HG03354 (cell line): ENCODE results near the gene LAMA2.

Source experiments
- ATAC-seq: cut with Tn5 transposase; IDR thresholded peaks from one replicate; pipeline ENCODE4 v1.9.1; 2021; ENCODE audit warnings: mild to moderate bottlenecking; ENCODE audit not compliant: unreplicated experiment, poor library complexity, severe bottlenecking

LAMA2 gene

GRCh38 chr6:129279343-129280292, 396.7 kb downstream of the LAMA2 start:
- ATAC-seq, result no peak

DNA sequence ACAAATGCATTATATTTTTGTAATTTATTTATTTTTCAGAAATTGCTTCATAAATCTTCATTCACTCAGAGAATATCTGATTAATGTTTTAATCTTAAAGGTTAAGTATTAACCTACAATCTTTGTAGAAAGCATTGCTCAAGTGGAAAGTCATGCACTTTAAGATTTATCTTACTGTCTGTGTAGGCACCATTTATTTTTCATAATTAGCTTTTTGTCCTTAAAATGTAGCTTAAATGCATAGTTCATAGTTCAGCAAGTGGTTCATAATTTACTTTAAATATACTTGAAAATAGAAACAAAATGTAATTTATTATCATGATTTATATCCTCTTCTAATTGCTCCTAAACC, 397.3 kb downstream of the LAMA2 start:
- no peak for ATAC-seq

GRCh38 chr6:129280749-129281148, 397.8 kb downstream of the LAMA2 start:
- ATAC-seq, result no peak

DNA sequence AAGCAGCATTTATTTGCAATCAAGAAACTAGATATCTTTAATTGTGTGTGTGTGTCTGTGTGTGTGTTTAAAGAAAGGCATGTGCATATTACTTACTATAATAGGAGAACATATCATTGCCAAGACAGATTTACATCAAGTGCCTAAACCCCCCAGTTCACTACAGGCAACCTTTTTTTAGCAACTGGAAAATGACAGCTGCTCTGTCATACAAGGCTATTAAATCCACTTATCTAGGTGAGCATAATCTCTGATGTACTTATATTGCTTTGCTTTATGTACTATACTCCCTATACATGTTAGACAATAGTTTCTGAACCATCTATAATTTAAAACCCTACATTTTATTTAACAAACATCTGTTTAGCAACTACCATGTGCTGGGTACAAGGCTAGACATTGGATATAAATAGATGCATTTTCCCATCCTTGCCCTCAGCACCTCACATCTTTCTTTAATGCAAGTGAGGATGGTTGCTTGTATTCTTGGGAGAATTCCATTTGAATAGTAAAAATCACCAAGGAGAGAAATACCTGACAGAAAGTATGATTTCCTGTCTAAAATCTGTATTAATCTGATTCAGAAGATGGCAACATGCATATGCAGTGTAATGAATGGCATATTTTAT, 398.3 kb downstream of the LAMA2 start:
- no peak for ATAC-seq

GRCh38 chr6:129282019-129282418, 399.1 kb downstream of the LAMA2 start:
- no peak for ATAC-seq

GRCh38 chr6:129284225-129284624, 401.3 kb downstream of the LAMA2 start:
- ATAC-seq, result no peak

GRCh38 chr6:129287231-129288177, 404.6 kb downstream of the LAMA2 start:
- ATAC-seq, result no peak

DNA sequence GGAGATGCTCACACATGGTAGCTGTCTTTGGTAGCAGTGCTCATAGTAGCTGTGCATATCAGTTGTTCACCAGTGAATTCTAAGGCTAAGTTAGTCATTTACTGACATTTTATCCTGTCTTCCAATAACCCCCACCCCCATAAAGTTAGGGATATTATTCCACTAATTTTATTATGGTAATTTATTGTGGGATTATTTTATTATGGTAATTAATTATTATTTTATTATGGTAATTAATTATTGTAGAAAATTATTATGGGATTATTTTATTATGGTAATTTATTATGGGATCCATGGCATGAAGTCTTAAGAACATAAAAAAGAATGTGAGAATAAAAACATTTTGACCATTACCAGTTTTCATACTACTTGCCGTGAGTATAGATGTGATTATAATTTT, 406.5 kb downstream of the LAMA2 start:
- ATAC-seq, result no peak

DNA sequence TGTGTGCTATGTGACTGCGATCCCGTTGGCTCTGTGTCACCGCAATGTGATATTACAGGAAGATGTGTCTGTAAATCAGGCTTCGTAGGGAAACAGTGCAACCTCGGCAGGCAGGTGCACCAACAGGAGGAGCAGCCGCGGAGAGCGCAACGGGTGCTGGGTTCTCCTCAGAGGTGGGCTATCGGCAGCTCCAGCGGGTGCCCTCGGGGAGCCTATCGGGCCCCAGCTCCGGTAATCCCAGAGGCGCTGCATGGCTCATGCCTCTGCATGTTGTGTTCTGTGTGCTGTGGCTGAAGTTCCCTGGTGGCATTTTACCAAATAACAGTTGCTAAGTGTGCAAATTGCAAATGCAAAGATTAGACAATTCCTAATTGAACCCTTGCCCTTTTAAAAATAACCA, 409.9 kb downstream of the LAMA2 start:
- ATAC-seq, result no peak

- no peak for ATAC-seq
These were observed 414.7 kb downstream of the LAMA2 start for GRCh38 chr6:129297592-129297991.

- no peak for ATAC-seq
These were observed 419.7 kb downstream of the LAMA2 start for GRCh38 chr6:129302671-129303070.

GRCh38 chr6:129306826-129307225, 423.9 kb downstream of the LAMA2 start:
- ATAC-seq, result no peak

DNA sequence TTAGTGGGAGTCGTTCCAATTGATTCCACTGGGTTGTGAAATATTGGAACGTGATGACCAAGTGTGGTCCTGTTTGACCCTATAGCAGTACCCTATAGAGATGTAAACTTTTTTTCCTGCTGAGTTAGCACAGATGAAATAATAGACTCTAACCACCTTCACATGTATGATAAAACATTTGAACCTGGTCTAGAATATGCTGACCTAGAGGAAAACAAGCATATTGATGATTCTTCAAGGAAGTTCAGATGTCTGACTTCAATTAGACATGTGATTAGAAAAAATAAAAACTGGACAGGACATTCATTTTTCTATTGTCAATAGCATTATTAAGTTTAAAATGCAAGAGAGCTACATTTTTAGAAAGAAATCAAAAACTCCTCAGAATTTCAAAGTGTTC, 424.9 kb downstream of the LAMA2 start:
- no peak for ATAC-seq

GRCh38 chr6:129309154-129309553, 426.2 kb downstream of the LAMA2 start:
- ATAC-seq, result no peak

DNA sequence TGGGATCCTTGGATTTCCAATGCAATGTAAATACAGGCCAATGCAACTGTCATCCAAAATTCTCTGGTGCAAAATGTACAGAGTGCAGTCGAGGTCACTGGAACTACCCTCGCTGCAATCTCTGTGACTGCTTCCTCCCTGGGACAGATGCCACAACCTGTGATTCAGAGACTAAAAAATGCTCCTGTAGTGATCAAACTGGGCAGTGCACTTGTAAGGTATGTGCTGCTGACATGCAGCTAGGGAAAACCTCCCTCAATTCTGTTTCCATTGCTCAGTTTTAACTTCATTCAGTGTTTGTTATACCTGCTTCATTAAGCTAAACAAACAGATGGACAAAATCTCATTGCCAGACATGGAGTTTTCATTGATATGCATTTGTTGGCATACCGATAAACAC, 429.9 kb downstream of the LAMA2 start:
- ATAC-seq, result no peak

DNA sequence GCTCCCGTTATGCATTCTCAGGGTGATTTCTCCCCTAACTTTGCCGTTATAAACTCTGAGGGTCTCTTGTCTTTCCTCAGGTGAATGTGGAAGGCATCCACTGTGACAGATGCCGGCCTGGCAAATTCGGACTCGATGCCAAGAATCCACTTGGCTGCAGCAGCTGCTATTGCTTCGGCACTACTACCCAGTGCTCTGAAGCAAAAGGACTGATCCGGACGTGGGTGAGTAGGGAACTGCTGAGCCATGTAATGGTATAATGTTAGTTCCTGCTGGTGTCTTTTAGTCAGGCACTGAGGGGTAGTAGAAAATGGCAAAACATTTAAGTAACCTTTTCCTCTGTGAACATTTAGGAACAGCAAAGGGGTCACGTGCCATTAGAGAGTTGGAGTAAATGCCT, 431.6 kb downstream of the LAMA2 start:
- ATAC-seq, result no peak

DNA sequence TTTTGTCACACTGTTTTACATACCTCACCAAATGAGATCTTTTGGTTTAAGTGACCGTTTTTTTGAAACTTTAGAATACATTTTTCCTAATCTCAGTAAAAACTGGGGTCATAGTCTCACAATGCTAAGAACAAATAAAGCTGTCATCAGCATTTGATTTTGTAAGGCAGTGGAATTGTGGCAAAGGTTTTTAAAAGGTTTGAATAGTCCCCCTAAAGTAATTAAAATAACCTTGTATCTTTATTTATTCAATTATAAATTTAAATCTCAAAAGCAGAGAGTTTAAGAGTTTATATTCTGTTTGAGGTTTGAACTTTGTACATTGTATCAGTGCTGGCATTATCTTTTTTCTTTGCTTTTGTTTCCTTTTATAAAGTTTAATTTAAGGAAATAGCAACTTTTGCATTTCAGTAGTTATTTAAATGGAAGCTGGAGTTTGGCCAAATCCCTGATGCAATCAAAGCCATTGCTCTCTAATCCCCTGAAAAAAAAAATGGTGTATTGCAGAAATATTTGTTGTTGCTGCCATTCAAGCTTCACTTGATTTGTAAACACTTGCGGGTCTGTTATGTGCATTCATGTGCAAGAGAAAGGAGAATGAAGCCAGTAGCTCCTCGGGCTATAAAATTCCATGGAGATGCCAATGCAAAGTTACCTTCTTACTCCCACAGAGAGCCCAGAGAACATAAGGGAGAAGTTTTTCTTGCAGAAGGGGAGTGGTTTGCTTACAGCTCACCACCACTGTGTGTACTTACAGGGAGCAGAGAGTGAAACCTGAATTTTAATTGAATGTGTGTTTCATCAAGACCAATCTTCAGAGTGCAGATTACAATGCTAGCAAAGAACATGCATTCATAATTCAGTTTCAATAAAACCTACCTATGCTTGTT, 435.2 kb downstream of the LAMA2 start:
- no peak for ATAC-seq

DNA sequence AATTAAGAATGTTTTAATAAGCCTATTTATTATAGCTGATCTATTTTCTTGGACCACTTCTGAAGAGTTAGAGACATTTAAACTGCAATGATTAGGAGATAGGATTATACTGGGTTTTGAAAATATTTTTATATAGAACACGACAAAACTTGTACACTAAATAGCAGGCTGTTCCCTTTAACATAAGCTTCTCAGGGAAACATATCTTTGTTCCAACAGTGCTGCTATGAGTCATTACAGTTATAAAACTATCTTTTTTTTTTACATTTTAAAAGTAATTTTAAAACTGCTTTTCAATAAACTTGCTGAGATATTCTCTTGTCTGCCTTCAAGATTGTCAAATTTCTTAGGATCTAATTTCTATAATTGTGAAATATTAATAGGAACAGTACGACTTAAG, 438.0 kb downstream of the LAMA2 start:
- ATAC-seq, result no peak

GRCh38 chr6:129321303-129321702, 438.4 kb downstream of the LAMA2 start:
- ATAC-seq, result no peak
